Muscle of arm (tissue), 12 donors: ENCODE results near the gene NDOR1. TPM values are rescaled to one million over a fixed set of nuclear protein-coding genes. Genes with fewer than 3 reads are reported as not detected.
A peak's percentile ranks its signal among the peaks of the same experiment; 100 is the strongest.
"Not testable (repeated sequence)": the region's sequence is repeated elsewhere in the genome, so short reads cannot be mapped to it uniquely, and the experiment has no call there.

Source experiments
- DNase-seq: peaks from one replicate; pipeline ENCODE4 v3.0.0-alpha.2; 2013
- polyA plus RNA-seq, 12 donors: library from polyadenylated mRNA; unstranded; fragments of 120-200 nt; gene quantifications; one replicate each; pipeline ENCODE4 v1.2.1, GENCODE V29; 2013; ENCODE audit not compliant: insufficient read length in 12 of 12

Gene NDOR1
- polyA plus RNA-seq, 12 donors, result 4.9 to 13.3 (median 6.9) TPM; not detected in 1

- DNase-seq, result no peak
Measured at GRCh38 chr9:137230705-137231371, 25.3 kb downstream of the NDOR1 start, which contains the start of gene SLC34A3. SLC34A3 (plus strand) TSS chr9:137230901; CDS start chr9:137231703, 802 bp downstream.

GRCh38 chr9:137231372-137232039 is 26.0 kb downstream of the NDOR1 start:
- no peak for DNase-seq

GRCh38 chr9:137232101-137232500 is 26.6 kb downstream of the NDOR1 start:
- DNase-seq, result no peak

- DNase-seq, result no peak
Measured at GRCh38 chr9:137232510-137232909, 27.0 kb downstream of the NDOR1 start.

- no peak for DNase-seq
Measured at GRCh38 chr9:137233143-137233980, 27.9 kb downstream of the NDOR1 start.

- DNase-seq, result no peak
Measured at GRCh38 chr9:137234055-137234697, 28.7 kb downstream of the NDOR1 start.

GRCh38 chr9:137234758-137235423 is 29.4 kb downstream of the NDOR1 start:
- no peak for DNase-seq

GRCh38 chr9:137235424-137236237 is 30.1 kb downstream of the NDOR1 start:
- no peak for DNase-seq

GRCh38 chr9:137236238-137236935 is 30.9 kb downstream of the NDOR1 start:
- peak; percentile 72 for DNase-seq

GRCh38 chr9:137236936-137237421 is 31.5 kb downstream of the NDOR1 start:
- no peak for DNase-seq

- no peak for DNase-seq
Measured at GRCh38 chr9:137237759-137238726, 32.5 kb downstream of the NDOR1 start.

- DNase-seq, result not testable (repeated sequence)
Measured at GRCh38 chr9:137239541-137240200, 34.2 kb downstream of the NDOR1 start.

- peak; percentile 75 for DNase-seq
Measured at GRCh38 chr9:137240318-137240840, 34.9 kb downstream of the NDOR1 start.

- peak; percentile 100 for DNase-seq
Measured at GRCh38 chr9:137240841-137241489, 35.5 kb downstream of the NDOR1 start, which contains the start of gene TUBB4B. TUBB4B (plus strand) TSS chr9:137241287; CDS start chr9:137241361, 74 bp downstream.

- DNase-seq, result no peak
Measured at GRCh38 chr9:137241490-137242268, 36.2 kb downstream of the NDOR1 start.
